ENCODE measurements around the gene IQCH.

Gene IQCH

GRCh38 chr15:67406257-67406861 is 151.8 kb downstream of the IQCH start:
- Histone ChIP-seq H3K27me3 (ENCODE audit: insufficient read depth, insufficient read length) (no peaks in the 10 kb centered on the region), H3K9ac (ENCODE audit: insufficient read length, low read depth) (no peak overlapping the region), H3K4me1 (ENCODE audit: insufficient read depth, insufficient read length) (no peaks in the 10 kb centered on the region), H3K4me3 (ENCODE audit: insufficient read length, low read depth) (no peak overlapping the region), H3K9me3 (ENCODE audit: insufficient read depth, low read length) (no peaks in the 10 kb centered on the region), H3K36me3 (ENCODE audit: insufficient read depth, insufficient read length, low read length) (no peaks in the 10 kb centered on the region)
- TF ChIP-seq ZNF274 (IDR thresholded peaks at IDR 0.05; ENCODE audit: low read depth, low read length) = no peak
- DNase-seq (ENCODE audit: low read depth, low spot score) = no peak

GRCh38 chr15:67407786-67408185 is 153.2 kb downstream of the IQCH start:
- H3K36me3 ChIP-seq (ENCODE audit: insufficient read depth, insufficient read length, low read length) = no peaks in the 10 kb centered on the region
- H3K9ac ChIP-seq (ENCODE audit: insufficient read length, low read depth) = no peak overlapping the region
- H3K4me1 ChIP-seq (ENCODE audit: insufficient read depth, insufficient read length) = no peaks in the 10 kb centered on the region
- no peak for DNase-seq (ENCODE audit: low read depth, low spot score)
- H3K27me3 ChIP-seq (ENCODE audit: insufficient read depth, insufficient read length) = no peaks in the 10 kb centered on the region
- no peak overlapping the region for H3K4me3 ChIP-seq (ENCODE audit: insufficient read length, low read depth)
- H3K9me3 ChIP-seq (ENCODE audit: insufficient read depth, low read length) = no peaks in the 10 kb centered on the region
- TF ChIP-seq YY1 (IDR thresholded peaks at IDR 0.05; ENCODE audit: insufficient read depth, insufficient read length) (no peak), ZNF274 (IDR thresholded peaks at IDR 0.05; ENCODE audit: low read depth, low read length) (no peak), SUZ12 (IDR thresholded peaks at IDR 0.05; ENCODE audit: extremely low read depth, insufficient read depth, insufficient read length) (no peak)

- Histone ChIP-seq H3K27me3 (ENCODE audit: insufficient read depth, insufficient read length) (no peaks in the 10 kb centered on the region), H3K4me3 (ENCODE audit: insufficient read length, low read depth) (no peak overlapping the region), H3K36me3 (ENCODE audit: insufficient read depth, insufficient read length, low read length) (no peaks in the 10 kb centered on the region), H3K9ac (ENCODE audit: insufficient read length, low read depth) (no peak overlapping the region), H3K9me3 (ENCODE audit: insufficient read depth, low read length) (no peaks in the 10 kb centered on the region), H3K4me1 (ENCODE audit: insufficient read depth, insufficient read length) (no peaks in the 10 kb centered on the region)
- TF ChIP-seq YY1 (IDR thresholded peaks at IDR 0.05; ENCODE audit: insufficient read depth, insufficient read length) (no peak), SUZ12 (IDR thresholded peaks at IDR 0.05; ENCODE audit: extremely low read depth, insufficient read depth, insufficient read length) (no peak), ZNF274 (IDR thresholded peaks at IDR 0.05; ENCODE audit: low read depth, low read length) (no peak)
- no peak for DNase-seq (ENCODE audit: low read depth, low spot score)
These were observed 154.6 kb downstream of the IQCH start for GRCh38 chr15:67409175-67409574.

- DNase-seq (ENCODE audit: low read depth, low spot score) = no peak
These were observed 156.9 kb downstream of the IQCH start for GRCh38 chr15:67411486-67411885.

GRCh38 chr15:67413770-67414390 is 159.3 kb downstream of the IQCH start:
- DNase-seq (ENCODE audit: low read depth, low spot score) = no peak
- H3K4me1 ChIP-seq (ENCODE audit: insufficient read depth, insufficient read length) = no peaks in the 10 kb centered on the region
- no peaks in the 10 kb centered on the region for H3K27me3 ChIP-seq (ENCODE audit: insufficient read depth, insufficient read length)
- H3K9ac ChIP-seq (ENCODE audit: insufficient read length, low read depth) = no peak overlapping the region
- no peak overlapping the region for H3K4me3 ChIP-seq (ENCODE audit: insufficient read length, low read depth)
- H3K36me3 ChIP-seq (ENCODE audit: insufficient read depth, insufficient read length, low read length) = no peaks in the 10 kb centered on the region
- no peaks in the 10 kb centered on the region for H3K9me3 ChIP-seq (ENCODE audit: insufficient read depth, low read length)
- TF ChIP-seq YY1 (IDR thresholded peaks at IDR 0.05; ENCODE audit: insufficient read depth, insufficient read length) (no peak), ZNF274 (IDR thresholded peaks at IDR 0.05; ENCODE audit: low read depth, low read length) (no peak), SUZ12 (IDR thresholded peaks at IDR 0.05; ENCODE audit: extremely low read depth, insufficient read depth, insufficient read length) (no peak)

More at GRCh38 chr15:67411486-67411885, 156.9 kb downstream of the IQCH start:
- Histone ChIP-seq H3K9ac (ENCODE audit: insufficient read length, low read depth) (no peak overlapping the region), H3K4me3 (ENCODE audit: insufficient read length, low read depth) (no peak overlapping the region), H3K9me3 (ENCODE audit: insufficient read depth, low read length) (no peaks in the 10 kb centered on the region), H3K4me1 (ENCODE audit: insufficient read depth, insufficient read length) (no peaks in the 10 kb centered on the region), H3K27me3 (ENCODE audit: insufficient read depth, insufficient read length) (no peaks in the 10 kb centered on the region), H3K36me3 (ENCODE audit: insufficient read depth, insufficient read length, low read length) (no peaks in the 10 kb centered on the region)
- TF ChIP-seq SUZ12 (IDR thresholded peaks at IDR 0.05; ENCODE audit: extremely low read depth, insufficient read depth, insufficient read length) (no peak), YY1 (IDR thresholded peaks at IDR 0.05; ENCODE audit: insufficient read depth, insufficient read length) (no peak), ZNF274 (IDR thresholded peaks at IDR 0.05; ENCODE audit: low read depth, low read length) (no peak)

GRCh38 chr15:67415181-67415580 is 160.6 kb downstream of the IQCH start:
- no peak for DNase-seq (ENCODE audit: low read depth, low spot score)
- Histone ChIP-seq H3K4me3 (ENCODE audit: insufficient read length, low read depth) (no peak overlapping the region), H3K9ac (ENCODE audit: insufficient read length, low read depth) (no peak overlapping the region), H3K4me1 (ENCODE audit: insufficient read depth, insufficient read length) (no peaks in the 10 kb centered on the region), H3K36me3 (ENCODE audit: insufficient read depth, insufficient read length, low read length) (no peaks in the 10 kb centered on the region), H3K9me3 (ENCODE audit: insufficient read depth, low read length) (no peaks in the 10 kb centered on the region), H3K27me3 (ENCODE audit: insufficient read depth, insufficient read length) (no peaks in the 10 kb centered on the region)
- no peak for TF ChIP-seq ZNF274 (IDR thresholded peaks at IDR 0.05; ENCODE audit: low read depth, low read length)
- TF ChIP-seq SUZ12 (IDR thresholded peaks at IDR 0.05; ENCODE audit: extremely low read depth, insufficient read depth, insufficient read length) = no peak
- TF ChIP-seq YY1 (IDR thresholded peaks at IDR 0.05; ENCODE audit: insufficient read depth, insufficient read length) = no peak

- no peak for TF ChIP-seq YY1 (IDR thresholded peaks at IDR 0.05; ENCODE audit: insufficient read depth, insufficient read length)
- TF ChIP-seq ZNF274 (IDR thresholded peaks at IDR 0.05; ENCODE audit: low read depth, low read length) = no peak
- no peak for TF ChIP-seq SUZ12 (IDR thresholded peaks at IDR 0.05; ENCODE audit: extremely low read depth, insufficient read depth, insufficient read length)
- Histone ChIP-seq H3K9ac (ENCODE audit: insufficient read length, low read depth) (no peak overlapping the region), H3K4me3 (ENCODE audit: insufficient read length, low read depth) (no peak overlapping the region), H3K9me3 (ENCODE audit: insufficient read depth, low read length) (no peaks in the 10 kb centered on the region), H3K27me3 (ENCODE audit: insufficient read depth, insufficient read length) (no peaks in the 10 kb centered on the region), H3K36me3 (ENCODE audit: insufficient read depth, insufficient read length, low read length) (no peaks in the 10 kb centered on the region), H3K4me1 (ENCODE audit: insufficient read depth, insufficient read length) (no peaks in the 10 kb centered on the region)
- no peak for DNase-seq (ENCODE audit: low read depth, low spot score)
These were observed 162.3 kb downstream of the IQCH start for GRCh38 chr15:67416891-67417290.

All from NT2/D1 (cell line).